T-helper 2 cell treated with Interferon-gamma antibody and Interleukin-4, amounts not matched to agents 100 ng/mL and 5 ng/mL, for 36 hours (primary cell): ENCODE data around the gene TTLL12. TPM values are rescaled to one million over a fixed set of nuclear protein-coding genes. Genes with fewer than 3 reads are reported as not detected.

Experiments used
- intact Hi-C: fragments of 100-400 bp; cut with micrococcal nuclease; formaldehyde crosslinking; loops from one replicate; pipeline ENCODE4 v1.15.1; 2023
- total RNA-seq: library from RNA; stranded (reverse); gene quantifications from 2 replicates; pipeline ENCODE4 v1.2.3, GENCODE V29; 2022

The TTLL12 gene
- total RNA-seq, 1 donor from 2014 or later: 53.0 TPM

DNA sequence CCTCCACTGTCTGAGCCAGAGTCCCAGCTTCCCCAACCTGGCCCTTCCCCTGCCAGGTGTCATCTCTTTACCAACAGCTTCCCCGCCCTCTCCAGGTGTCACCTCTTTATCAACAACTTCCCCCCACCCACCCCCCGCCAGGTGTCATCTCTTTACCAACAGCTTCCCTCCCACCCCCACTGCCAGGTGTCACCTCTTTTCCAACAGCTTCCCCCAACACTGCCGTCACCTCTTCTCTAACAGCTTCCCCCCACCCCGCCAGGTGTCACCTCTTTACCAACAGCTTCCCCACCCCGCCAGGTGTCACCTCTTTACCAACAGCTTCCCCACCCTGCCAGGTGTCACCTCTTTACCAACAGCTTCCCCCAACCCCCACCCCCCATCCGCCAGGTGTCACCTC, 29.8 kb upstream of the TTLL12 start:
- intact Hi-C loops: no loop called here

- intact Hi-C loops: no loop called here
Observed at GRCh38 chr22:43213962-43214361, 27.0 kb upstream of the TTLL12 start.

DNA sequence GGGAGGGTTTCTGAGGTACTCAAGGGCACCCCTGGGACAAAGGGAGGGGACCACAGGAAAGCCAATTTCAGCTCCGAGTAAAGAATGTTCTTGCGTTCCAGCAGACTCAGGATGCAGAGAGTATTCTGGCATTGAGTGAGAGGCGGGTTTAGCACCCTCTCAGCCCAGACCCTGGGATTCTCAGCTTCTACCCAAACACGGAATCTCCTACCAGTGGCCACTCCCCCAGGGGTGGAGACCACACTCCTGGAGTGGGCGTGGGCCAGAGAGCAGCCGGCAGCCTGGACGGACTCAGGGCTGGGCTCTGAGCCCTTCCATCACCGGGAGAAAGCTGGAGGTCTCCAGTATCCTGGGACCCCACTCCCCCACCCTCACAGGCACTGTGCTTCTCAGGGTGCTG, 26.1 kb upstream of the TTLL12 start:
- intact Hi-C loops: no loop called here

GRCh38 chr22:43212434-43212952, 25.6 kb upstream of the TTLL12 start:
- intact Hi-C loops: no loop called here

- intact Hi-C loops: no loop called here
Observed at GRCh38 chr22:43211941-43212433, 25.1 kb upstream of the TTLL12 start.

GRCh38 chr22:43210631-43211515, 23.9 kb upstream of the TTLL12 start:
- intact Hi-C loops: no loop called here

GRCh38 chr22:43209971-43210370, 23.0 kb upstream of the TTLL12 start:
- intact Hi-C loops: no loop called here

DNA sequence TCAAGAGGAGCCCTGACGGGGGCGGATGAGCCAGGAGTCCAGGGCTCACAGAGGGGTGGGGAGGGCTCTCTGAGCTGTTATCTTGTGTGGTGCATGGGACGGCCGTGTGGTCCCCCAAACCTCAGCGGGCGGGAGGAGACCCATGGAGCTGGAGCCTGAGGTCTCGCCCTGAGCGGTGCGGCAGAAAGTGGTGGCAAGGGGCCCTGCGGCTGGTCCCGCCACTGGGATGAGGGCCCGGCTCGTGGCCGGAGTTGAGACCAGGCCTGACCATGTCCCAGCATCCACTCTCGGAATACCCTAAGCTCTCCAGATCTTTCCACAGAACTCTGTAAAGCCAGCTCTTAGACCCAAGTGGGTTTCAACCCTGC, 22.6 kb upstream of the TTLL12 start:
- intact Hi-C loops: no loop called here

GRCh38 chr22:43208703-43209522, 22.0 kb upstream of the TTLL12 start:
- intact Hi-C loops: no loop called here

GRCh38 chr22:43207849-43208702, 21.1 kb upstream of the TTLL12 start:
- intact Hi-C loops: no loop called here

- intact Hi-C loops: no loop called here
Observed at GRCh38 chr22:43207386-43207785, 20.5 kb upstream of the TTLL12 start.

DNA sequence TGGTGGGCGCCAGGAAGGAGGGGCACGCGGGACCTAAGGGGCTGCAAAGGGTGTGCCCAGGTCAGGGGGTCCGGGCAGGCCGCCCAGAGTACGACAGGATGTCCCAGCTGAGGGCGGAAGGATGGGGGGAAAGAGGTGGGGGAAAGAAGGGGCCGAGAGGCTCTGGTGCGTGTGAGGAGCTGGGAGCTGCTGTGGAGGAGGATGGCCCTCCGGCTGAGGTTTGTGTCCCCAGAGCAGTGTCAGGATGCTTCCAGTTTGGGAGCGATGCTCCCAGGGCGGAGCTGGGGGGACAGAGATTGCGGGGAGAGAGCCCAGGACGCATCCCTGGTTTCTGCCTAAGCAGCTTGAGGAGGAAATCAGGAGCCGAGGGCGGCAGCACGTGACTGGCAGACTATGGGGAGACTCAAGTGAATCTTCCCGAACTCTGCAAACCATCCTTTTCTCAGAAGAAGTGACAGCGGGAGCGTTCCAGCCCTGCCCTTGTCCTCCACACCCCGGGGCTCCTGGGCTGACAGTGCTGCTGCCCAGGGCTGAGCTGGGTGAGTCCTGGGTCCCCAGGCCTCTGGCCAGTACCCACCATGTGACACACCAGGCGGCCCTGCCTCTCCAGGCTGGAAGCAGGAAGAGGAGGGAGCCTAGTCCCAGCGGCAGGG, 19.7 kb upstream of the TTLL12 start:
- intact Hi-C loops: no loop called here

- intact Hi-C loops: no loop called here
Observed at GRCh38 chr22:43205748-43206508, 19.0 kb upstream of the TTLL12 start.

GRCh38 chr22:43205261-43205691, 18.3 kb upstream of the TTLL12 start:
- intact Hi-C loops: no loop called here

GRCh38 chr22:43203471-43203981, 16.6 kb upstream of the TTLL12 start:
- intact Hi-C loops: no loop called here

DNA sequence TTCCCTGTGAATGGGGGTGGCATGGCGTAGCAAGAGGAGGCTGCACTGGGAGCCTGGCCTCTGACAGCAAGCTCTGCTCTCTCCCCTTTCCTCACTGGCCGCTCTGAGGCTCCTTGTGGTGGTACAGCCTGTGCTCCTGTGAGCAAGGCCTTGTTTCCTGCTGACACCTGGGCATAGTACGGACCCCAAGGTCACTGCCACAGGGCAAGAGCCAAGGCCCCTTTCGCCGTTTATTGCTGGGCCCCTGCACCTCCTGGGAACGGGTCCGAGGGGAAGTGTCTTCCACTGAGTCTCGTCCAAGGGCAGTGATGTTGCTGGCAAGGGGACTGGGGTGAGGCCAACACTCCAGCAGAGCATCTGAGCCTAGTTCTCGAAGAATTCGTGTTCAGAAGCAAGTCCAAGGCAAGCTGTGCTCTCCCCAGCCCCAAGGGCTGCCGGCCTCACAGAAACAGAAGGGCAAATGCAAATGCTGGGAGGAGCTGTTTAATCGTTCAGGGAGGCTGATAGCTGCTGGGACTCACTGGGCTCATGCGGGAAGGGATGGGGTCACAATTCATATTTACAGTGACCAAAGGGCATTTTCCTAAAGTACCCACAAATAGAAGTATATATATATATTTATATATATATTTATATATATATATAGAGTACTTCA, 15.9 kb upstream of the TTLL12 start:
- intact Hi-C loops: no loop called here

DNA sequence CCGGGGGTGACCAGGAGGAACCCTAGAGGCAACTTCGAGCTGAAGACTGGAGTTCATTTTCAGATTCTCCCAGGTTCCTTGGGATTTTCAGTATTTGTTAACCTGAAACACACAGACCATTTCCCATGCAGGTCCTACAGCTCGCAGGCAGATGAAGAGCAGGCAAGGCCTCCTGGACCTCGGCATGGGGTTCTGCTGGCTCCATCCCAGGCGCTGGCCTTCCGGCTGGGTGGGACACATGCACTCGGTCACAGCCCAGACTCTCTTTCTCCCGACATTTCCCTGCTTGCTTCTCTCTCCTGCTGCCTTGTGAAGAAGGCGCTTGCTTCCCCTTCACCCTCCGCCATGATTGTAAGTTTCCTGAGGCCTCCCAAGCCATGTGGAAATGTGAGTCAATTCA, 15.4 kb upstream of the TTLL12 start:
- intact Hi-C loops: no loop called here

DNA sequence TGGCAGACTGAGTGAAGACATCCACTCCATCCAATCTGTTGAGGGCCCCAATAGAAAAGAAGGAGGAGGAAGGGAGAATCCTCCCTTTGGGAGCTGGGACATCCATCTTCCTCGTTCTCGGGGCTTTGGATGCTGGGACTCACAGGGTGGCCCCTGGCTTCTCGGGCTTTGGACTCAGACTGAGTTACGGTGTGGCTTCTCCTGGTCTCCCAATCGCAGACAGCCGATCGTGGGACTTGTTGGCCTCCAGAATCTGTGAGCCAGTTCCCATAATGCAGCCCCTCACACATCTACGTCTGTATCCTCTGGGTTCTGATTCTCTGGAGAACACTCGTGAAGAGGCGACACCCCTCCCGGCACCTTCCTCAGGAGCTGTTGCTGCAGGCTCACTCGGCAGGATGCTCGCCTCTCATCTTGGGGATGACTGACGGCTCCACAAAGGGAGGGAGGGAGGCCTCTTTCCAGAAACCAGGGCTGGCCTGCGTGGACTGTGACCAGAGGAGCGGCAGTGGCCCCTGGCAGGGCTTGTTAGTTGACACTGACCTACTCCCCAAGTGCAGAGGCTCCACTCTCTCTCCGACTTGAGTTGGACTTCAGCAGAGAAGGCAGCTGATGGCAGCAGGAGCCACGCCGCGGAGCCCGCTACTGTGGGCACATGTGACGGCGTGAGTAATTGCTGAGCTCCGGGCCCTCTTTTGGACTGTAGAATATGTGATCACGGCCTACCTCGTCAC, 14.7 kb upstream of the TTLL12 start:
- intact Hi-C loops: no loop called here
